A549 (cell line): ENCODE results near the gene ZNF322.

Experiments used
- CTCF ChIP-seq: fragments of >200 bp; sonication (Bioruptor Twin); formaldehyde crosslinking; IDR thresholded peaks from 3 replicates; pipeline ENCODE4 v1.5.1; 2016
- EHMT2 ChIP-seq: fragments of 200-600 bp; sonication (generic); IDR thresholded peaks from 2 replicates; pipeline ENCODE4 v1.6.1; 2016; ENCODE audit warnings: antibody characterized with exemption, low read depth, mild to moderate bottlenecking, moderate library complexity
- ELK1 ChIP-seq: fragments of 150-350 bp; IDR thresholded peaks from 2 replicates; pipeline ENCODE4 v1.6.1; 2014; ENCODE audit warnings: low read depth, mild to moderate bottlenecking, low read length
- EP300 ChIP-seq, 2 experiments: fragments of >200 bp; sonication (Bioruptor Twin); formaldehyde crosslinking; IDR thresholded peaks; 2 replicates in 1 of 2; 3 replicates in 1 of 2; pipeline ENCODE4 v1.6.1; 2016 to 2017
- MAX ChIP-seq: IDR thresholded peaks from 2 replicates; pipeline ENCODE4 v1.6.1; 2012
- PBX3 ChIP-seq: IDR thresholded peaks from 2 replicates; pipeline ENCODE4 v1.6.1; 2012
- PHF8 ChIP-seq: fragments of 200-600 bp; sonication (generic); IDR thresholded peaks from 2 replicates; pipeline ENCODE4 v1.6.1; 2016; ENCODE audit warnings: low read depth, mild to moderate bottlenecking, antibody characterized with exemption, moderate library complexity, borderline replicate concordance
- POLR2A ChIP-seq: IDR thresholded peaks from 2 replicates; pipeline ENCODE4 v1.6.1; 2012; ENCODE audit warnings: mild to moderate bottlenecking, low read length
- RAD21 ChIP-seq, 2 experiments: fragments of >200 bp in 1 of 2; sonication (Bioruptor Twin) in 1 of 2; formaldehyde crosslinking in 1 of 2; IDR thresholded peaks in 1 of 2; conservative IDR thresholded peaks in 1 of 2; 2 replicates in 1 of 2; 3 replicates in 1 of 2; pipeline ENCODE4 v1.6.1; 2012 to 2018; ENCODE audit warnings: inconsistent platforms in 1 of 2
- SMC3 ChIP-seq: fragments of >200 bp; sonication (Bioruptor Twin); formaldehyde crosslinking; IDR thresholded peaks from 3 replicates; pipeline ENCODE4 v1.6.1; 2018; ENCODE audit warnings: inconsistent platforms
- SREBF2 ChIP-seq: fragments of 450-650 bp; IDR thresholded peaks from 2 replicates; pipeline ENCODE4 v1.6.1; 2014; ENCODE audit warnings: mild to moderate bottlenecking, moderate library complexity
- ZC3H11A ChIP-seq: fragments of 450-650 bp; IDR thresholded peaks from 2 replicates; pipeline ENCODE4 v1.6.1; 2014; ENCODE audit warnings: antibody characterized with exemption, mild to moderate bottlenecking
- ZFP36 ChIP-seq: fragments of 450-650 bp; IDR thresholded peaks from 2 replicates; pipeline ENCODE4 v1.6.1; 2014; ENCODE audit warnings: borderline replicate concordance; ENCODE audit not compliant: partially characterized antibody
- ZSCAN20 ChIP-seq: fragments of 250-450 bp; sonication (Bioruptor Pico); IDR thresholded peaks from 2 replicates; pipeline ENCODE4 v1.8.0; 2022; ENCODE audit warnings: mild to moderate bottlenecking, moderate library complexity

- TF ChIP-seq CTCF (no peak), ZC3H11A (no peak), POLR2A (no peak), SREBF2 (no peak), EP300 (IDR thresholded peaks at IDR 0.05) (no peak), RAD21 (conservative IDR thresholded peaks at IDR 0.05 in 1 of 2, IDR thresholded peaks at IDR 0.05 in 1 of 2) (no peak), SMC3 (no peak), MAX (no peak), ZFP36 (no peak), ELK1 (no peak), ZSCAN20 (CRISPR knock-in tag) (no peak), PBX3 (no peak), PHF8 (no peak), EHMT2 (no peak)
These were observed 58.8 kb downstream of the ZNF322 start for GRCh38 chr6:26600759-26601158.
